GM21786 (cell line): ENCODE results near the gene ERC1.

Source experiments
- ATAC-seq: cut with Tn5 transposase; IDR thresholded peaks from one replicate; pipeline ENCODE4 v1.9.1; 2021; ENCODE audit not compliant: unreplicated experiment

ERC1 gene

GRCh38 chr12:1377681-1378080, 386.7 kb downstream of the ERC1 start:
- ATAC-seq = no peak

- ATAC-seq = no peak
Observed at GRCh38 chr12:1380171-1380851, 389.3 kb downstream of the ERC1 start.

- ATAC-seq = no peak
Observed at GRCh38 chr12:1382151-1382550, 391.1 kb downstream of the ERC1 start.

GRCh38 chr12:1382826-1383225, 391.8 kb downstream of the ERC1 start:
- no peak for ATAC-seq

GRCh38 chr12:1383758-1384157, 392.7 kb downstream of the ERC1 start:
- no peak for ATAC-seq

- ATAC-seq = no peak
Observed at GRCh38 chr12:1384910-1385309, 393.9 kb downstream of the ERC1 start.

- ATAC-seq = no peak
Observed at GRCh38 chr12:1391722-1392121, 400.7 kb downstream of the ERC1 start.

GRCh38 chr12:1395421-1395955, 404.5 kb downstream of the ERC1 start:
- no peak for ATAC-seq

- ATAC-seq = no peak
Observed at GRCh38 chr12:1398673-1399072, 407.6 kb downstream of the ERC1 start.

GRCh38 chr12:1401891-1402290, 410.9 kb downstream of the ERC1 start:
- ATAC-seq = no peak

- no peak for ATAC-seq
Observed at GRCh38 chr12:1403417-1403816, 412.4 kb downstream of the ERC1 start.

- no peak for ATAC-seq
Observed at GRCh38 chr12:1405619-1406018, 414.6 kb downstream of the ERC1 start.

- no peak for ATAC-seq
Observed at GRCh38 chr12:1410794-1411193, 419.8 kb downstream of the ERC1 start.

GRCh38 chr12:1413930-1414329, 422.9 kb downstream of the ERC1 start:
- ATAC-seq = no peak

GRCh38 chr12:1418144-1418543, 427.1 kb downstream of the ERC1 start:
- no peak for ATAC-seq

- no peak for ATAC-seq
Observed at GRCh38 chr12:1419849-1420371, 428.9 kb downstream of the ERC1 start.

GRCh38 chr12:1421091-1421846, 430.2 kb downstream of the ERC1 start:
- ATAC-seq = no peak

GRCh38 chr12:1422604-1423315, 431.7 kb downstream of the ERC1 start:
- no peak for ATAC-seq

- no peak for ATAC-seq
Observed at GRCh38 chr12:1424674-1425395, 433.8 kb downstream of the ERC1 start.

GRCh38 chr12:1425396-1425729, 434.3 kb downstream of the ERC1 start:
- no peak for ATAC-seq

- no peak for ATAC-seq
Observed at GRCh38 chr12:1428671-1429070, 437.6 kb downstream of the ERC1 start.
